Measurements from ENCODE around the gene EMC9.

GRCh38 chr14:24132061-24132685 is 9.2 kb downstream of the EMC9 start:
- TF ChIP-seq ZNF384 (IDR thresholded peaks at IDR 0.05) (no peak), BHLHE40 (IDR thresholded peaks at IDR 0.05; ENCODE audit: borderline replicate concordance) (no peak), FOXA1 (IDR thresholded peaks at IDR 0.05) (no peak), HDGF (IDR thresholded peaks at IDR 0.05; ENCODE audit: borderline replicate concordance) (no peak), SUZ12 (IDR thresholded peaks at IDR 0.05) (no peak), FOXK2 (IDR thresholded peaks at IDR 0.05) (no peak), FOXM1 (IDR thresholded peaks at IDR 0.05; ENCODE audit: borderline replicate concordance) (no peak)

Data from HEK293T (cell line).